HepG2 (cell line): ENCODE measurements around the gene EVL. TPM values are rescaled to one million over a fixed set of nuclear protein-coding genes. Genes with fewer than 3 reads are reported as not detected.

Source experiments
- ATAC-seq: fragments of 200-7000 bp; cut with Tn5 transposase; 3 replicates; pipeline ENCODE4 v1.9.1; 2020; ENCODE audit warnings: mild to moderate bottlenecking, moderate library complexity
- BruUV-seq: library from RNA; stranded (reverse); fragments of 400-500 nt; replicated peaks from 2 replicates; lab custom pipeline; 2021; lab: Mats Ljungman, UMichigan
- CTCF ChIA-PET: fragments of 300-600 bp; formaldehyde crosslinking; extraction: SDS; loops from one replicate; lab custom pipeline; 2021; ENCODE audit warnings: low total read pairs, inconsistent platforms, low intra/inter-chr PET ratio; lab: Yijun Ruan, JAX
- POLR2A ChIA-PET: fragments of 350-600 bp; sonication (Branson Sonifier 250); formaldehyde crosslinking; loops from one replicate; lab custom pipeline; 2020; ENCODE audit warnings: antibody characterized with exemption, inconsistent platforms; lab: Yijun Ruan, JAX
- DNase-seq: peaks from one replicate; pipeline ENCODE4 v3.0.0-alpha.2; 2015; ENCODE audit warnings: low spot score
- FAIRE-seq: peaks from 3 replicates; lab custom pipeline; 2011; peaks lifted over from hg19 to GRCh38; lab: Jason Lieb, UNC
- H2AFZ ChIP-seq: one replicate; pipeline ENCODE4 v1.6.1; 2011; ENCODE audit warnings: low read length, inconsistent platforms
- H3K27ac ChIP-seq: fragments of 300-600 bp; 3 replicates; pipeline ENCODE4 v1.8.0; 2011; ENCODE audit warnings: mixed run types, mild to moderate bottlenecking, mixed read lengths, low read length, inconsistent platforms; ENCODE audit not compliant: insufficient read depth; ENCODE audit errors: extremely low read length
- H3K27me3 ChIP-seq, 2 experiments: fragments of 200-600 bp in 1 of 2; 2 replicates in 1 of 2; 3 replicates in 1 of 2; pipeline versions ENCODE4 v1.6.0 to v1.8.0; 2011; ENCODE audit warnings: low read length in 2 of 2, mild to moderate bottlenecking in 2 of 2, moderate library complexity in 2 of 2, inconsistent platforms in 1 of 2; ENCODE audit not compliant: insufficient read depth in 2 of 2, control insufficient read depth in 1 of 2
- H3K36me3 ChIP-seq, 2 experiments: fragments of 200-600 bp in 1 of 2; replicated peaks in 1 of 2; 2 replicates in 1 of 2; 3 replicates in 1 of 2; pipeline versions ENCODE4 v1.5.1 to v1.8.0; 2011; ENCODE audit warnings: low read length in 2 of 2, inconsistent platforms in 1 of 2; ENCODE audit not compliant: insufficient read depth in 2 of 2, control insufficient read depth in 1 of 2
- H3K4me1 ChIP-seq: 2 replicates; pipeline ENCODE4 v1.5.1; 2012; ENCODE audit warnings: low read length, inconsistent platforms; ENCODE audit not compliant: insufficient read depth
- H3K4me2 ChIP-seq: 2 replicates; pipeline ENCODE4 v1.6.0; 2011; ENCODE audit warnings: low read depth, low read length, inconsistent platforms
- H3K4me3 ChIP-seq, 3 experiments: fragments of 200-600 bp in 1 of 3; sonication (generic), shearing (Covaris generic) in 1 of 3; replicated peaks in 1 of 3; 2 replicates each; pipeline ENCODE4 v1.5.1; 2011 to 2016; ENCODE audit warnings: low read length in 3 of 3, inconsistent platforms in 2 of 3, low read depth in 2 of 3, mild to moderate bottlenecking in 2 of 3, control low read depth in 1 of 3, mixed read lengths in 1 of 3; ENCODE audit not compliant: insufficient read depth in 1 of 3
- H3K79me2 ChIP-seq: one replicate; pipeline ENCODE4 v1.6.1; 2011; ENCODE audit warnings: low read length, inconsistent platforms; ENCODE audit not compliant: insufficient read depth
- H3K9ac ChIP-seq: 2 replicates; pipeline ENCODE4 v1.6.0; 2011; ENCODE audit warnings: mild to moderate bottlenecking, low read depth, low read length, inconsistent platforms; ENCODE audit not compliant: insufficient read depth
- H3K9me3 ChIP-seq: 2 replicates; pipeline ENCODE4 v1.5.1; 2012; ENCODE audit warnings: mild to moderate bottlenecking, low read length
- H4K20me1 ChIP-seq: 2 replicates; pipeline ENCODE4 v1.6.0; 2011; ENCODE audit warnings: inconsistent platforms, mild to moderate bottlenecking, low read length, moderate library complexity; ENCODE audit not compliant: insufficient read depth
- AKNA ChIP-seq: sonication (generic); formaldehyde crosslinking; IDR thresholded peaks from 2 replicates; pipeline ENCODE4 v1.4.0; 2020; ENCODE audit warnings: missing genetic modification reagents, borderline replicate concordance
- CTCF ChIP-seq: sonication (generic); formaldehyde crosslinking; IDR thresholded peaks from 2 replicates; pipeline ENCODE4 v1.5.0; 2020; ENCODE audit warnings: mild to moderate bottlenecking, missing genetic modification reagents, moderate library complexity
- HIVEP1 ChIP-seq: sonication (generic); formaldehyde crosslinking; IDR thresholded peaks from 2 replicates; pipeline ENCODE4 v1.4.0; 2020; ENCODE audit warnings: mild to moderate bottlenecking, missing genetic modification reagents
- IRF1 ChIP-seq: sonication (generic); formaldehyde crosslinking; IDR thresholded peaks from 2 replicates; pipeline ENCODE4 v1.4.0; 2020; ENCODE audit warnings: low read depth, mild to moderate bottlenecking, missing genetic modification reagents
- MBD4 ChIP-seq: IDR thresholded peaks from 2 replicates; pipeline ENCODE4 v1.6.1; 2012; ENCODE audit warnings: low read length, inconsistent platforms, borderline replicate concordance
- RFXANK ChIP-seq: IDR thresholded peaks from 2 replicates; pipeline ENCODE4 v1.6.1; 2016
- STAG1 ChIP-seq: sonication (generic); formaldehyde crosslinking; IDR thresholded peaks from 2 replicates; pipeline ENCODE4 v1.4.0; 2020; ENCODE audit warnings: missing genetic modification reagents
- ZNF629 ChIP-seq: sonication (generic); formaldehyde crosslinking; conservative IDR thresholded peaks from 2 replicates; pipeline ENCODE4 v1.5.0; 2020; ENCODE audit warnings: missing genetic modification reagents
- WGBS: methylation state at CpG from one replicate; pipeline ENCODE4 v1.1.6; 2017; ENCODE audit warnings: low lambda C conversion rate; 5-methylcytosine and 5-hydroxymethylcytosine counted together
- in situ Hi-C: cut with HindIII; loops from 2 replicates; pipeline ENCODE4 v1.10.0; 2017; ENCODE audit warnings: low pct_unique_long_range_greater_than_20kb; ENCODE audit not compliant: extremely low pct_ligation_motif_present
- intact Hi-C: fragments of 100-400 bp; cut with micrococcal nuclease; formaldehyde crosslinking; loops from one replicate; pipeline ENCODE4 v1.10.0; 2022; ENCODE audit not compliant: unreplicated experiment
- polyA plus RNA-seq, 8 experiments: library from polyadenylated mRNA; depleted of rRNA in 3 of 8; stranded (reverse) in 7 of 8; unstranded in 1 of 8; fragments of >200 nt; fragmentation: Illumina TruSeq in 4 of 8; extraction: Trizol in 4 of 8; gene quantifications; 2 replicates each; pipeline versions ENCODE4 v1.2.1 to v1.2.3, GENCODE V29; 2011 to 2016; ENCODE audit warnings: low read depth in 4 of 8, missing spikeins in 1 of 8, mixed read lengths in 1 of 8; ENCODE audit not compliant: insufficient read depth in 1 of 8
- total RNA-seq, 5 experiments: library from RNA; depleted of rRNA; stranded (reverse); fragments of >200 nt; fragmentation: Illumina TruSeq; extraction: Trizol; gene quantifications; 2 replicates each; pipeline ENCODE4 v1.2.3, GENCODE V29; 2016; ENCODE audit warnings: low read depth in 1 of 5

The EVL gene
- total and polyA plus RNA-seq, 2 of the 13 experiments (the other 11 are each of a cell fraction or from before 2014, with no cell fraction given) = 15.1 to 31.2 TPM

DNA sequence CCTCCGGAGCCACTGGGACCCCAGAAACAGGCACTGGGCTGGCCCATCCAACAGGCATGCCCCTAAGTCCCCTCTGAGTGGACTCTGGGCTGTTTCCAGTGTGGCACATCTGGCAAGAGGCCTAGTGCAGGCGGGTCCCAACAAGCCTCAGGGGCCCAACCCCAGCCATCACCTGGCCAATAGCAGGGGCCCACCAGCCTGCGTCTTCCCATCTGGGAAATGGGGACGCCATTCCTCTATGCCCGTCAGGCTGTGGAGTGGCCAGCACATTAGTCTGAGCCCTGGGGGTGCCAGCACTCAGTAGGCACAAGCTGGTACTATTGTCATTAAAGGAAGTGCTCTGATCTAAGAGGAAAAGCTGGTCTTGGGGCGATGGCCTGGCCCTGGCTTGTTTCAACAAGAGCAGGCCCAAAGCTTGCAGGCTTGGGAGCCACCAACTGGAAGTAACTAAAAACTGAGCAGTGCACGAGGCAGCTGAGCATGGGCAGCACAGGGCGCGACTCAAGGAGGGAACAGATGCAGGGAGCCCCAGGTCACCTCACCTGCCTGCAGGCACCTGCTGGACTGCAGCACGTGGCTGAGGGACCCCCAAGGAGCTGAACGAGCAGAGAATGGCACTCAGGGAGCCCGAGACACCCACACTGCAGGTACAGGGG lies 85.8 kb downstream of the EVL start:
- in situ Hi-C loops (no loop called here), intact Hi-C loops (no loop called here)
- peak; percentile 57; the same call in 1 of the 2 replicates for TF ChIP-seq ZNF629
- TF ChIP-seq STAG1 (CRISPR knock-in tag) = 0 out of 2 replicates have a peak, but pooled peaks have one; percentile 12
- no peak for TF ChIP-seq HIVEP1 (CRISPR knock-in tag)
- TF ChIP-seq AKNA (CRISPR knock-in tag) = no peak
- TF ChIP-seq RFXANK (CRISPR knock-in tag) = no peak
- no peak for TF ChIP-seq MBD4
- peak; percentile 13; the same call in 1 of the 2 replicates for TF ChIP-seq CTCF (CRISPR knock-in tag)
- TF ChIP-seq IRF1 (CRISPR knock-in tag) = no peak
- H3K79me2 ChIP-seq = no peaks in the 10 kb centered on the region
- ChIA-PET CTCF (no interaction called here), POLR2A (no interaction called here)
- peaks cover 10% of the 10 kb centered on the region for H3K9me3 ChIP-seq
- no peak overlapping the region for H3K9ac ChIP-seq
- ATAC-seq (no peak), FAIRE-seq (no peak), DNase-seq (no peak)
- no peak overlapping the region for H2AFZ ChIP-seq
- H4K20me1 ChIP-seq = no peaks in the 10 kb centered on the region
- 52% methylated on average over 4 of the region's 12 CpGs for WGBS
- H3K36me3 ChIP-seq = no peaks in the 10 kb centered on the region
- H3K27me3 ChIP-seq = peaks cover 0 to 1% of the 10 kb centered on the region in 2 experiments; a peak in 1 of 5 replicates
- BruUV-seq = no TSS peak
- H3K27ac ChIP-seq = no peak overlapping the region
- H3K4me1 ChIP-seq = peaks cover 30% of the 10 kb centered on the region
- no peak overlapping the region for H3K4me3 ChIP-seq
- no peak overlapping the region for H3K4me2 ChIP-seq
